H1 (cell line): ENCODE data around the gene CCDC78. TPM values are rescaled to one million over a fixed set of nuclear protein-coding genes. Genes with fewer than 3 reads are reported as not detected.

Experiments
- CTCF ChIA-PET: fragments of 300-600 bp; sonication (Branson Sonifier 250); formaldehyde crosslinking; loops from one replicate; lab custom pipeline; 2021; ENCODE audit not compliant: partially characterized antibody; lab: Charles Lee
- POLR2A ChIA-PET: fragments of 300-600 bp; sonication (Branson Sonifier 250); formaldehyde crosslinking; loops from one replicate; lab custom pipeline; 2021; ENCODE audit warnings: inconsistent platforms; ENCODE audit not compliant: partially characterized antibody; lab: Charles Lee
- DNase-seq, 2 experiments: peaks; one replicate each; pipeline versions ENCODE4 v3.0.0 to v3.0.0-alpha.2; 2010 to 2022; ENCODE audit warnings: low spot score in 2 of 2, low read depth in 1 of 2, mixed read lengths in 1 of 2
- FAIRE-seq: peaks from 2 replicates; lab custom pipeline; 2011; peaks lifted over from hg19 to GRCh38; lab: Jason Lieb, UNC
- H2AFZ ChIP-seq: 2 replicates; pipeline ENCODE4 v1.8.1; 2012; ENCODE audit warnings: low read length, inconsistent platforms
- H2AK5ac ChIP-seq: 2 replicates; pipeline ENCODE4 v1.6.1; 2013; ENCODE audit warnings: low read depth, low read length
- H2BK120ac ChIP-seq: replicated peaks from 2 replicates; pipeline ENCODE3; 2013; ENCODE audit warnings: low read depth, low read length, inconsistent platforms
- H2BK12ac ChIP-seq: 2 replicates; pipeline ENCODE4 v1.6.1; 2013; ENCODE audit warnings: low read depth, low read length
- H2BK15ac ChIP-seq: 2 replicates; pipeline ENCODE4 v1.6.1; 2013; ENCODE audit warnings: low read length
- H2BK20ac ChIP-seq: 2 replicates; pipeline ENCODE4 v1.6.1; 2013; ENCODE audit warnings: low read length
- H2BK5ac ChIP-seq: 2 replicates; pipeline ENCODE4 v1.6.1; 2013; ENCODE audit warnings: low read depth, low read length
- H3K14ac ChIP-seq: 2 replicates; pipeline ENCODE4 v1.6.1; 2013; ENCODE audit warnings: inconsistent platforms; ENCODE audit not compliant: insufficient read length
- H3K18ac ChIP-seq: 2 replicates; pipeline ENCODE4 v1.6.1; 2013; ENCODE audit warnings: low read length; ENCODE audit errors: extremely low read depth
- H3K23ac ChIP-seq: 2 replicates; pipeline ENCODE4 v1.6.1; 2013; ENCODE audit warnings: inconsistent platforms; ENCODE audit not compliant: insufficient read length
- H3K23me2 ChIP-seq: 2 replicates; pipeline ENCODE4 v1.6.1; 2013; ENCODE audit warnings: low read depth, low read length
- H3K27ac ChIP-seq: 2 replicates; pipeline ENCODE4 v1.6.1; 2011; ENCODE audit warnings: low read depth, low read length, inconsistent platforms
- H3K27me3 ChIP-seq, 4 experiments: replicated peaks in 1 of 4; 1 replicate in 1 of 4; 2 replicates in 3 of 4; pipeline versions ENCODE4 v1.6.1 to v1.8.1; 2011 to 2013; ENCODE audit warnings: low read length in 3 of 4, mild to moderate bottlenecking in 3 of 4, inconsistent platforms in 2 of 4, mixed read lengths in 2 of 4, moderate library complexity in 1 of 4; ENCODE audit not compliant: control insufficient read depth in 3 of 4, insufficient read depth in 3 of 4; ENCODE audit errors: extremely low read depth in 1 of 4
- H3K36me3 ChIP-seq, 4 experiments: 2 replicates each; pipeline versions ENCODE4 v1.6.1 to v1.8.1; 2011 to 2013; ENCODE audit warnings: mild to moderate bottlenecking in 4 of 4, low read length in 3 of 4, moderate library complexity in 2 of 4, control low read depth in 1 of 4, inconsistent platforms in 1 of 4; ENCODE audit not compliant: insufficient read depth in 4 of 4, control insufficient read depth in 2 of 4
- H3K4ac ChIP-seq: replicated peaks from 2 replicates; pipeline ENCODE3; 2013; ENCODE audit warnings: low read length, low read depth, mixed read lengths, inconsistent platforms; ENCODE audit not compliant: insufficient read length
- H3K4me1 ChIP-seq, 4 experiments: replicated peaks in 1 of 4; 1 replicate in 1 of 4; 2 replicates in 3 of 4; pipeline versions ENCODE4 v1.6.1 to v1.8.1; 2011 to 2013; ENCODE audit warnings: low read length in 3 of 4, inconsistent platforms in 2 of 4, mixed read lengths in 1 of 4; ENCODE audit not compliant: insufficient read depth in 4 of 4, control insufficient read depth in 3 of 4
- H3K4me2 ChIP-seq, 2 experiments: 2 replicates each; pipeline versions ENCODE4 v1.6.1 to v1.8.1; 2011 to 2013; ENCODE audit warnings: low read depth in 2 of 2, low read length in 2 of 2, control low read depth in 1 of 2, inconsistent platforms in 1 of 2, mild to moderate bottlenecking in 1 of 2; ENCODE audit not compliant: insufficient read depth in 1 of 2
- H3K4me3 ChIP-seq, 4 experiments: fragments of 200-600, 300-600 bp in 1 of 4; sonication (generic), shearing (Covaris generic), sonication (Bioruptor Twin) in 1 of 4; 2 replicates each; pipeline versions ENCODE4 v1.5.1 to v1.8.1; 2011 to 2016; ENCODE audit warnings: low read length in 4 of 4, low read depth in 3 of 4, control low read depth in 2 of 4, inconsistent platforms in 2 of 4, mild to moderate bottlenecking in 2 of 4, mixed read lengths in 1 of 4, moderate library complexity in 1 of 4; ENCODE audit not compliant: insufficient read depth in 2 of 4; ENCODE audit errors: extremely low read depth in 1 of 4
- H3K56ac ChIP-seq: replicated peaks from 2 replicates; pipeline ENCODE3; 2013; ENCODE audit warnings: low read depth, mild to moderate bottlenecking, mixed read lengths, low read length, inconsistent platforms; ENCODE audit not compliant: insufficient read length
- H3K79me1 ChIP-seq: 2 replicates; pipeline ENCODE4 v1.6.1; 2013; ENCODE audit warnings: low read depth, low read length, control low read depth
- H3K79me2 ChIP-seq, 2 experiments: 2 replicates each; pipeline versions ENCODE4 v1.6.1 to v1.8.1; 2012 to 2013; ENCODE audit warnings: low read length in 2 of 2, mild to moderate bottlenecking in 2 of 2, inconsistent platforms in 1 of 2; ENCODE audit not compliant: insufficient read depth in 2 of 2, control insufficient read depth in 1 of 2
- H3K9ac ChIP-seq, 4 experiments: replicated peaks in 1 of 4; 1 replicate in 1 of 4; 2 replicates in 3 of 4; pipeline versions ENCODE4 v1.6.1 to v1.8.1; 2011 to 2013; ENCODE audit warnings: low read depth in 3 of 4, low read length in 3 of 4, control low read depth in 2 of 4, mild to moderate bottlenecking in 2 of 4, moderate library complexity in 2 of 4, inconsistent platforms in 1 of 4; ENCODE audit errors: extremely low read depth in 1 of 4
- H3K9me3 ChIP-seq, 2 experiments: 2 replicates each; pipeline versions ENCODE4 v1.6.1 to v1.8.1; 2012 to 2013; ENCODE audit warnings: mild to moderate bottlenecking in 2 of 2, moderate library complexity in 2 of 2, control low read depth in 1 of 2, inconsistent platforms in 1 of 2, low read depth in 1 of 2, low read length in 1 of 2, mixed read lengths in 1 of 2; ENCODE audit not compliant: insufficient read depth in 2 of 2
- H4K20me1 ChIP-seq, 2 experiments: replicated peaks in 1 of 2; 2 replicates each; pipeline versions ENCODE3 to v1.8.1; 2011 to 2013; ENCODE audit warnings: inconsistent platforms in 2 of 2, low read length in 2 of 2, mild to moderate bottlenecking in 1 of 2; ENCODE audit not compliant: insufficient read depth in 2 of 2, control insufficient read depth in 1 of 2
- H4K5ac ChIP-seq: 2 replicates; pipeline ENCODE4 v1.6.1; 2013; ENCODE audit warnings: low read length, low read depth, mixed read lengths, inconsistent platforms; ENCODE audit not compliant: insufficient read length
- H4K8ac ChIP-seq: 2 replicates; pipeline ENCODE4 v1.8.0; 2013; ENCODE audit warnings: mild to moderate bottlenecking, moderate library complexity, low read length, inconsistent platforms; ENCODE audit not compliant: insufficient read depth; ENCODE audit errors: extremely low read depth
- H4K91ac ChIP-seq: replicated peaks from 2 replicates; pipeline ENCODE3; 2013; ENCODE audit warnings: low read length, mixed read lengths, inconsistent platforms; ENCODE audit not compliant: insufficient read length
- ASH2L ChIP-seq: fragments of 200-600, 300-600 bp; sonication (generic); IDR thresholded peaks from one replicate; pipeline ENCODE4 v1.7.1; 2017; ENCODE audit warnings: low read length
- HDAC2 ChIP-seq, 2 experiments: fragments of 300-600 bp in 1 of 2; sonication (generic) in 1 of 2; IDR thresholded peaks; 2 replicates each; pipeline ENCODE4 v1.6.1; 2011 to 2012; ENCODE audit warnings: low read depth in 2 of 2, low read length in 2 of 2, mild to moderate bottlenecking in 2 of 2, moderate library complexity in 2 of 2, borderline replicate concordance in 1 of 2, inconsistent platforms in 1 of 2
- RNF2 ChIP-seq: fragments of 200-900, 300-1000 bp; sonication (generic); IDR thresholded peaks from 2 replicates; pipeline ENCODE4 v1.7.1; 2016; ENCODE audit warnings: borderline replicate concordance, low read depth, mild to moderate bottlenecking, antibody characterized with exemption, low read length; ENCODE audit not compliant: poor library complexity, severe bottlenecking; ENCODE audit errors: missing control alignments
- SIX5 ChIP-seq: IDR thresholded peaks from 2 replicates; pipeline ENCODE4 v1.6.1; 2011; ENCODE audit warnings: mild to moderate bottlenecking, low read depth, low read length
- SP1 ChIP-seq: IDR thresholded peaks from 2 replicates; pipeline ENCODE4 v1.6.1; 2011; ENCODE audit warnings: low read depth, low read length
- SP4 ChIP-seq: IDR thresholded peaks from 2 replicates; pipeline ENCODE4 v1.6.1; 2012; ENCODE audit warnings: low read length, inconsistent platforms
- SRF ChIP-seq: IDR thresholded peaks from 2 replicates; pipeline ENCODE4 v1.6.1; 2011; ENCODE audit warnings: mild to moderate bottlenecking, low read depth, low read length, moderate library complexity
- WGBS, 2 experiments: shearing (Covaris generic) in 1 of 2; methylation state at CpG; one replicate each; pipeline versions ENCODE4 v1.1.6 to v1.1.7; 2013 to 2015; ENCODE audit warnings: low lambda C conversion rate in 2 of 2, mixed read lengths in 2 of 2, inconsistent platforms in 1 of 2, low coverage in 1 of 2, missing lambda C conversion rate in 1 of 2; ENCODE audit not compliant: insufficient replicate concordance in 2 of 2, insufficient coverage in 1 of 2, insufficient read length in 1 of 2; ENCODE audit errors: extremely low coverage in 1 of 2, missing lambda C conversion rate in 1 of 2; 5-methylcytosine and 5-hydroxymethylcytosine counted together
- polyA plus RNA-seq, 7 experiments: library from polyadenylated mRNA; depleted of rRNA in 3 of 7; stranded (reverse) in 5 of 7; unstranded in 2 of 7; fragments of >200 nt in 5 of 7; fragments of 200-250 nt in 2 of 7; gene quantifications; 1 replicate in 5 of 7; 2 replicates in 1 of 7; 4 replicates in 1 of 7; pipeline versions ENCODE4 v1.2.1 to v1.2.3, GENCODE V29; 2011 to 2013; ENCODE audit warnings: missing spikeins in 2 of 7, mixed read lengths in 2 of 7
- total RNA-seq: library from RNA; stranded (reverse); fragmentation: NEBNext Ultra II Directional; extraction: Animal tissue kit (Norgen Biotek cat#: 25700); gene quantifications from 2 replicates; pipeline ENCODE4 v1.2.1, GENCODE V29; 2021

The CCDC78 gene
- total and polyA plus RNA-seq, 2 of the 8 experiments (the other 6 are each of a cell fraction or from before 2014, with no cell fraction given), result 7.1 to 8.5 TPM

- CTCF ChIA-PET, result interaction anchor here (1.1 to 12.0 kb wide), 8 partner anchors 9 to 94 kb away, joined by 3 to 75 read pairs (median 6); partner anchors contain the start of genes RHOT2 and WDR24
- no peak for FAIRE-seq
- 96% methylated on average over 20 of the region's 21 CpGs; no CpG with 5 or more reads in 1 of the 2 experiments for WGBS, 2 experiments
- TF ChIP-seq SP4, result no peak
- no peak for TF ChIP-seq SIX5
- TF ChIP-seq RNF2, result no peak
- TF ChIP-seq SRF, result no peak
- TF ChIP-seq HDAC2 (IDR thresholded peaks at IDR 0.05; ENCODE audit: borderline replicate concordance in 1 of 2, low read depth in 2 of 2, low read length in 2 of 2), result no peak
- TF ChIP-seq SP1, result no peak
- no peak for TF ChIP-seq ASH2L
These were observed 49.7 kb downstream of the CCDC78 start for GRCh38 chr16:676565-676902.

More at GRCh38 chr16:676565-676902, 49.7 kb downstream of the CCDC78 start:
- Histone ChIP-seq H4K8ac (no peak overlapping the region), H2BK120ac (no peak overlapping the region), H4K91ac (peak overlapping the region; percentile 52), H3K27me3 (peaks cover 0 to 2% (median 0%) of the 10 kb centered on the region in 4 experiments; a peak in 2 of 7 replicates), H3K18ac (no peak overlapping the region), H2BK12ac (peak overlapping the region; percentile 96; the same call in 1 of the 2 replicates), H3K56ac (no peak overlapping the region), H3K79me1 (peaks cover 5% of the 10 kb centered on the region; the same call in 1 of the 2 replicates), H3K23me2 (peaks cover 15% of the 10 kb centered on the region), H2AFZ (no peak overlapping the region), H2BK15ac (peak overlapping the region; percentile 92; the same call in 1 of the 2 replicates), H3K4ac (peak overlapping the region; percentile 69), H2BK20ac (no peak overlapping the region), H4K20me1 (peaks cover 2 to 25% of the 10 kb centered on the region in 2 experiments), H3K23ac (no peak overlapping the region), H3K9ac (no peak overlapping the region), H3K4me3 (no peak overlapping the region), H3K9me3 (no peaks in the 10 kb centered on the region), H3K14ac (no peak overlapping the region), H2BK5ac (peak overlapping the region; percentile 26; the same call in 1 of the 2 replicates), H3K79me2 (peaks cover 0 to 7% of the 10 kb centered on the region in 2 experiments; a peak in 1 of 4 replicates), H3K36me3 (peaks cover 9 to 22% (median 16%) of the 10 kb centered on the region in 4 experiments; a peak in 7 of 8 replicates), H2AK5ac (peak overlapping the region; percentile 75; the same call in 1 of the 2 replicates), H3K4me1 (peaks cover 0 to 37% (median 28%) of the 10 kb centered on the region in 4 experiments; a peak in 6 of 7 replicates), H3K27ac (no peak overlapping the region), H4K5ac (no peak overlapping the region), H3K4me2 (peak overlapping the region in 1 of 2 experiments; percentile 79; a peak in 1 of 4 replicates)
- DNase-seq, result no peak
- POLR2A ChIA-PET, result interaction anchor here (1.6 to 13.3 kb wide), 8 partner anchors 8 to 127 kb away, joined by 3 to 214 read pairs (median 12); partner anchors contain the start of genes ANTKMT, JMJD8, RHOT2 and WDR24
